ENCODE measurements around the gene TSHZ1.

TSHZ1 gene

DNA sequence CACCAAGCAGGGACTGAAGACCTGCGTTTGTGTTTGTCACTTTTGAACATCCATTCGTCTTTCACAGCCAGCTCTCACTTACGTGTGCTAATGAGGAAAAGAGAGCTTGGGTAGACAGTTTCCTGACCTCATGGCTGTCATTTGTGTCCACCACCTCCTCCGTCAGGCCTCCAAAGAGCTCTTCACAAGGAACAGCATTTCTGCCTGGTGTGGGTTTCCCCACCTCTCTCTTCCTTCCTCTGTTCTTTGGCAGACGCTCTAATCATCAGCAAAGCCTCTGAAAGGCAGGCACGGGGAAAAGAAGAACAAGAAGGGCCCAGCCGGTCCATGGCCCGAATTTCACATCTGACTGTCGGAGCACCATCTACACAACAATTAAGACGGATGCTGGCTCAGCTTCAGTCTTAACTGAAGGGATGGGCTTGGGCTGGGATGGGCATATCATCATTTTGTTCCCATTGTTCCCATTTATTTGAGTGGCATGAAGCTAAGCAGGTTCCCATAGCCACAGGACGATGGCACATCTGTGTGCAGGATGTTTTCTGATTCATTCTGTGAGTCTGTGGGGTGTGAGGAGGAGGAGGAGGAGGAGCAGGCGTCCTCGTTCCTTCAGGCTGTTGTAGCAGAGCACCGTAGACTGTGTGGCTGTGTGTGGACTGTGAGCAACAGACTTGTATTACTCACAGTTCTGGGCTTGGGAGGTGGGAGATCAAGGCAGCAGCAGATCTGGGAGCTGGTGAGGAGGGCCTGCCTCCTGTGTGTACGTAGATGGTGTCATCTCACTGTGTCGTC, 66.4 kb downstream of the TSHZ1 start:
- no peak for DNase-seq

- no peak for DNase-seq
These were observed 67.0 kb downstream of the TSHZ1 start for GRCh38 chr18:75277610-75277928.

- no peak for DNase-seq
These were observed 68.8 kb downstream of the TSHZ1 start for GRCh38 chr18:75279381-75279780.

DNA sequence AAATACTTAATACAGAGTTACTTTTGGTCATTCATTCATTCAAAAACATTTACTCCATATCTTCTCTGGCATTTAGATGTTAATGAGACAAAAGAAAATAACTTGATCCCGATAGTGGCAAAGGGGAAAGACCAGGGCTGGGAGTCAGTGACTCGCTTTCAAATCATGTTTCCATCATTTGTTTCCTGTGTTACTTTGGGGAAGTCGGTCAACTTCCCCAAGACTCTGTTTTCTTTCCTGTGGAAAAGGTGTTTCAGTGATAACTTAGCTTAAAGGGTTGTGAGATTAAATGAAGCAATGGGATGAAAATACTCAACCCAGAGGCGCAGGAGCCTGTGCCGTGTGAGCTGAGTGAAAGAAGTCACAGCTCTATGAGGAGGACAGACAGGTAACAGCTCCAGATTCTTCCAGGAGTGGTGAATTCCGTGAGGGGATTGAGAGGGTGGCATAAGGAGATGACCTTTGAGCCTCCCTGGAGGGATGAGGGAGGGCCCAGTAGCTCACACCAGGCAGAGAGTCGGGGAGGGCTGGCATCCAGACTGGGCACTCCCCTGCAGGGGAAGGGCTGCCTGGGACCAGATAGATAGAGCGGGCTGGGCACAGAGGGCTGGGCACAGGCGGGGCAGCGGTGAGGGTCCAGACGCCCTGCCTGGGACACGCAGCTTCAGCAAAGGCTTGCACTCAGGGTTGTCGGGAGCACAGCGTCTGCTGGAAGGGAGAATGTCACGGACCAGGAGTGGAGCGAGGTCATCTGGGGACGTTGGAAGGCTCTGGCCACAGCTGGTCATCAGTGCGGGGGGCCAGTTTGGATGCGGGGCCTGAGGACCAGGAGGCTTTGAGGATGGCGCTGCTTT, 70.1 kb downstream of the TSHZ1 start:
- DNase-seq, result no peak

- DNase-seq, result no peak
These were observed 72.1 kb downstream of the TSHZ1 start for GRCh38 chr18:75282746-75283145.

- no peak for DNase-seq
These were observed 73.1 kb downstream of the TSHZ1 start for GRCh38 chr18:75283731-75284130.

DNA sequence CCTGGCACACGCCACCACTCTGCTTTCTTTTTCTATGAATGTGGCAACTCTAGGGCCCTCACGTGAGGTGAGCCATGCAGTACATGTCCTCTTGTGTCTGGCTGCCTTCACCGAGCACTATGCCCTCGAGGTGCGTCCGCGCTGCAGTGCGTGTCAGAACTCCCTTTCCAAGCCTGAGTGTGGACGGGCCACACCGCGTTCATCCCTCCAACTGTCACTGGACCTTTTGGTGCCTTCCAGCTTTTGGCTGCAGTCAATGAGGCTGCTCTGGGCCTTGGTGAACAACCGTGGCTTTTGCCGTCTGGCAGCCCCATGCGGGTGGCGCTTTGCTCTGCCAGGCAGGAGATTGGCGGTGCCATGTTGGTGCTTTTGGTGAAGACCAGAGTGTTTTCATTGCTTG, 74.0 kb downstream of the TSHZ1 start:
- no peak for DNase-seq

DNA sequence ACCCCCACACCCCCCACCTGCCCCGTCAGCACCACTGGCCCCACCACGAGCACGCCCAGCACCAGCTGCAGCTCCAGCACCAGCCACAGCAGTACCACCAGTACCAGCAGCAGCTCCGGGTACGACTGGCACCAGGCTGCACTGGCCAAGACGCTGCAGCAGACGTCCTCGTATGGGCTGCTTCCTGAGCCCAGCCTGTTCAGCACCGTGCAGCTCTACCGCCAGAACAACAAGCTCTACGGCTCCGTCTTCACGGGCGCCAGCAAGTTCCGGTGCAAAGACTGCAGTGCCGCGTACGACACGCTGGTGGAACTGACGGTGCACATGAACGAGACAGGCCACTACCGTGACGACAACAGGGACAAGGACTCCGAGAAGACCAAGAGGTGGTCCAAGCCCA, 75.3 kb downstream of the TSHZ1 start:
- no peak for DNase-seq

GRCh38 chr18:75287006-75287405, 76.4 kb downstream of the TSHZ1 start:
- no peak for DNase-seq

DNA sequence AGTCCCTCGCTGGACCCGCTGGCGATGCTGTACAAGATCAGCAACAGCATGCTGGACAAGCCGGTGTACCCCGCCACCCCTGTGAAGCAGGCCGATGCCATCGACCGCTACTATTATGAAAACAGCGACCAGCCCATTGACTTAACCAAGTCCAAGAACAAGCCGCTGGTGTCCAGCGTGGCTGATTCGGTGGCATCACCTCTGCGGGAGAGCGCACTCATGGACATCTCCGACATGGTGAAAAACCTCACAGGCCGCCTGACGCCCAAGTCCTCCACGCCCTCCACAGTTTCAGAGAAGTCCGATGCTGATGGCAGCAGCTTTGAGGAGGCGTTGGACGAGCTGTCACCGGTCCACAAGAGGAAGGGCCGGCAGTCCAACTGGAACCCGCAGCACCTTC, 77.1 kb downstream of the TSHZ1 start:
- no peak for DNase-seq

DNA sequence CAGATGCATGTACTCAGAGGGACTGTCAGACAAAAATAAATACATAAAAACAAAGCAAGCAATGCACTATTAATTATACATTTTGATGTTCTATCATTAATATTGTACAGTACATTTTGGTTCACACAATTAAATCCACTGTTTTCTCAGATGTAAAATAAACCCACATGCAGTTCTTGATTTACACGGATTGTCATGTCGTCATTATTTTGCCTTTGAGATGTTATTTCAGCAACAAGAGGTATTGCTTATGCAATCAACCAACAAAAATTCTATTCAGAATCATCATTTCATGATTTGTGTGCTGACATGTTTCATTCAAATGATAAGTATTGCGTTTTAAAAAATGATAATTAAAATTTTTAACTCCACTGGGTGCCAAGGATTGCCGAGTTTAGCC, 79.2 kb downstream of the TSHZ1 start:
- DNase-seq, result no peak

GRCh38 chr18:75290737-75291358, 80.3 kb downstream of the TSHZ1 start:
- no peak for DNase-seq

- DNase-seq, result no peak
These were observed 80.9 kb downstream of the TSHZ1 start for GRCh38 chr18:75291460-75291859.

DNA sequence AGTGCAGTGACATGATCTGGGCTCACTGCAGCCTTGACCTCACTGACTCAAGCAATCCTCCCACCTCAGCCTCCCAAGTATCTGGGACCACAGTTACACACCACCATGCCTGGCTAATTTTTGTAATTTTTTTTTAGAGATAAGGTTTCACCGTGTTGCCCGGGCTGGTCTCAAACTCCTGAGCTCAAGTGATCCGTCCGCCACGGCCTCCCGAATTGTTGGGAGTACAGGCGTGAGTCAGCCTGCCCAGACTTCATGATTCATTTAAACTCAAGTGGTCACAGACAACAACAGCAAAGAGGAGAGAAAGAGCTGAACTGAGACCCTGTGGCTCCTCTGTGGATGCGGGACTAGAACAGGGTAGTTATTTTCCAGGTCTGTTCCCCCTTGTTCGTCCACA, 83.0 kb downstream of the TSHZ1 start:
- no peak for DNase-seq

- DNase-seq, result no peak
These were observed 87.1 kb downstream of the TSHZ1 start for GRCh38 chr18:75297731-75298130.

GRCh38 chr18:75304678-75305557, 94.3 kb downstream of the TSHZ1 start:
- DNase-seq, result no peak

DNA sequence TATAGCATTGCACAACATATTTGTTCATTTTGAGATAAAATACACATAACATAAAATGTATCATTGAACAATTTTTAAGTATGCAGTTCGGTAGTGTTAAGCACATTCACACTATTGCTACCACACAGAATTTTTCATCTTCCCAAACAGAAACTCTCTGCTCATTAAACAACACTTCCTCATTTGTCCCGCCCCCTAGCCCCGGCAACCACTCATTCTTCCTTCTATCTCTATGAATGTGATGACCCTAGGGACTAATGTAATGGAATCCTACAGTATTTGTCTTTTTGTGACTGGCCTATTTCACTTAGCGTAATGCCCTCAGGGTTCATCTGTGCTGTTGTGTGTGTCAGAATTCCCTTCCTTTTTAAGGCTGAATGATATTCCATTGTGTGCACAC, 95.4 kb downstream of the TSHZ1 start:
- no peak for DNase-seq

GRCh38 chr18:75307530-75307929, 96.9 kb downstream of the TSHZ1 start:
- no peak for DNase-seq

DNA sequence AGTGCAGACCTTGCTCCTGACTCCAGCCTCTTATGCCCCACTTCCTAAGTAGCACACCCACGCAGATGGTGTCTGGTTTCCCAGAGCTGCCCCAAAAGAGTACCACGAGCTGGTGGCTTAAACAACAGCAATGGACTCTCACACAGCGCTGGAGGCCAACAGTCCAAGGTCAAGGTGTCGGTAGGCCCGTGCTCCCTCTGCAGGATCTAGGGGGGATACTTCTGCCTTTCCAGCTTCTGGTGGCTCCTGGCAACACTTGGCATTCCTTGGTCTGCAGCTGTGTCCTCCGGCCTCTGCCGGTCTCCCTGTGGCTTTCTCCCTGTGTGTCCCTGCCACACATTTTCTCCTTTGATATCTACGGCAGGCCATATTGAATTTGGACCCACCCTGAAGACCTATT, 99.0 kb downstream of the TSHZ1 start:
- DNase-seq, result no peak

- no peak for DNase-seq
These were observed 103.5 kb downstream of the TSHZ1 start for GRCh38 chr18:75314117-75314516.

- DNase-seq, result no peak
These were observed 104.0 kb downstream of the TSHZ1 start for GRCh38 chr18:75314606-75315005.

DNA sequence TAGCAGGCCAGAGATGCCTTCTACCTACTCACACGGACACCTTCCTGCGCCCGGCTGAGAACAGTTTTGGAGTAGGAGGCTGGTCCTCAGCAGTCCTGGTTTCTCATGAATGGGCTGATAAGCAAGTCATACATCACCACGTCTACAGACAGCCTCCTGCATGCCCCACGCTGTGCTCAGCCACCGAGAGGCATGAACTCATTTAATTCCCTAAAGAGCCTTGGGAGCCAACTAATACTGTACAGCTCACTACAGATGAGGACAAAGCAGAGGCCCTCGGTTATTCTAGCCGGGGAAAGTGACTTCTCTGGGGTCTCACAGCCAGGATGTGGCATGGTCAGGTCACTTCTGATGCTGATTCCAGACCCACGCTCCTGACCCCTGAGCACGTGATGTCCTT, 105.6 kb downstream of the TSHZ1 start:
- DNase-seq, result no peak

DNA sequence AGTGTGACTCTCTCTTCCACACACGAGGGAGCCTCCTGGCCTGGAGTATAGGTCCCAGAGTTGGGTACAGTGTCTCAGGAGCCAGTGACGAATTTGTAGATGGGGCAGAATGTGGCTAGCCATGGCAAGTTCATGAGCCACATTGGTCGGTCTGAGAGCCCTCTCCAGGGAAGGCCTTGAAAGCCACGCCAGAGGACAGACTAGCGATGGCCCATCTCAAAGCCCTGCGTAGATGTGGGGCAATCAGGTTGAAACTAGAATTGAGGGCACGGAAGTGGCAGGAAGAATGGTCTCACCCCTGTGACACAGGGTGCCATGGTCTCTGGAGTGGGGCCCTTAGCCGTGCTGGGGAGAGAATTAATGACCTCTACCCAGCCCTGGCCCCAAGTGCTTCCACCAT, 106.2 kb downstream of the TSHZ1 start:
- DNase-seq, result no peak
